Ishikawa (cell line): ENCODE measurements around the gene ATP8A2.

Experiments used
- CEBPB ChIP-seq: IDR thresholded peaks from 2 replicates; pipeline ENCODE4 v1.6.1; 2012
- CREB1 ChIP-seq: IDR thresholded peaks from 2 replicates; pipeline ENCODE4 v1.6.1; 2012; ENCODE audit warnings: low read depth
- EGR1 ChIP-seq: IDR thresholded peaks from 2 replicates; pipeline ENCODE4 v1.6.1; 2012
- EP300 ChIP-seq: IDR thresholded peaks from 2 replicates; pipeline ENCODE4 v1.6.1; 2012; ENCODE audit warnings: borderline replicate concordance
- FOXM1 ChIP-seq: IDR thresholded peaks from 2 replicates; pipeline ENCODE4 v1.6.1; 2012; ENCODE audit warnings: low read depth, borderline replicate concordance
- NFIC ChIP-seq: IDR thresholded peaks from 2 replicates; pipeline ENCODE4 v1.6.1; 2012
- RAD21 ChIP-seq: IDR thresholded peaks from 2 replicates; pipeline ENCODE4 v1.6.1; 2012; ENCODE audit warnings: low read depth
- TAF1 ChIP-seq: IDR thresholded peaks from 2 replicates; pipeline ENCODE4 v1.6.1; 2012; ENCODE audit warnings: low read depth, mild to moderate bottlenecking
- TCF12 ChIP-seq: IDR thresholded peaks from 2 replicates; pipeline ENCODE4 v1.6.1; 2012; ENCODE audit warnings: low read depth
- TEAD4 ChIP-seq: IDR thresholded peaks from 2 replicates; pipeline ENCODE4 v1.6.1; 2012
- YY1 ChIP-seq: IDR thresholded peaks from 2 replicates; pipeline ENCODE4 v1.6.1; 2012; ENCODE audit warnings: low read depth
- ZBTB7A ChIP-seq: IDR thresholded peaks from 2 replicates; pipeline ENCODE4 v1.6.1; 2012; ENCODE audit warnings: low read depth
- TF ChIP-seq, protein P1 (sequence below): IDR thresholded peaks from 2 replicates; pipeline ENCODE4 v1.6.1; 2012
- TF ChIP-seq, protein P2 (sequence below): IDR thresholded peaks from 2 replicates; pipeline ENCODE4 v1.6.1; 2012; ENCODE audit warnings: low read depth, mild to moderate bottlenecking
- TF ChIP-seq, protein P3 (sequence below): IDR thresholded peaks from 2 replicates; pipeline ENCODE4 v1.6.1; 2012

Gene ATP8A2

DNA sequence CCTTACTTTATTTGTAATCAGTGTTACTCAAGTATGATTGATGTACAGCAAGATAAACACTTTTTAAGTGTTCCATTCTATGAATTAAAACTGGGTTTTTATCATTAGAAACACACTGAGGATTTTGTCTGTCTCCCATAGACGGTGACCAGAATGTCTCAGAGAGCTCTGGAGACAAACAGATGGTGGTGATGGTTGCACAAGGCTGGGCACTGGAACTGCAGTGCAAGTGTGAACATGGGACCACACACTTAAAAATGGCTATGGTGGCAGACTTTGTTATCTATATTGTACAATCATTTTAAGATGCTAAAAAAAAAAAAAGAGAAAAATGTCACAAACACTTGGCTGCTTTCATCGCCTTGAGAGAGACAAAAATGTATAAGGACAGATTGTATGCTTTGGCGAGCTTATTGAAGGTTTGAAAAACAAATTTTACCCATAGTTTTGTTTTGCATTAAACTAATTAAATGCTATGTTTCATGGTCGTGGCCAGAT is 407.1 kb downstream of the ATP8A2 start:
- TF ChIP-seq CEBPB, result no peak
- no peak for TF ChIP-seq YY1
- no peak for TF ChIP-seq ZBTB7A
- no peak for TF ChIP-seq EGR1
- TF ChIP-seq, protein P1, sequence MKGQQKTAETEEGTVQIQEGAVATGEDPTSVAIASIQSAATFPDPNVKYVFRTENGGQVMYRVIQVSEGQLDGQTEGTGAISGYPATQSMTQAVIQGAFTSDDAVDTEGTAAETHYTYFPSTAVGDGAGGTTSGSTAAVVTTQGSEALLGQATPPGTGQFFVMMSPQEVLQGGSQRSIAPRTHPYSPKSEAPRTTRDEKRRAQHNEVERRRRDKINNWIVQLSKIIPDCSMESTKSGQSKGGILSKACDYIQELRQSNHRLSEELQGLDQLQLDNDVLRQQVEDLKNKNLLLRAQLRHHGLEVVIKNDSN, result no peak
- TF ChIP-seq TAF1, result no peak
- TF ChIP-seq TEAD4, result no peak
- TF ChIP-seq, protein P2, sequence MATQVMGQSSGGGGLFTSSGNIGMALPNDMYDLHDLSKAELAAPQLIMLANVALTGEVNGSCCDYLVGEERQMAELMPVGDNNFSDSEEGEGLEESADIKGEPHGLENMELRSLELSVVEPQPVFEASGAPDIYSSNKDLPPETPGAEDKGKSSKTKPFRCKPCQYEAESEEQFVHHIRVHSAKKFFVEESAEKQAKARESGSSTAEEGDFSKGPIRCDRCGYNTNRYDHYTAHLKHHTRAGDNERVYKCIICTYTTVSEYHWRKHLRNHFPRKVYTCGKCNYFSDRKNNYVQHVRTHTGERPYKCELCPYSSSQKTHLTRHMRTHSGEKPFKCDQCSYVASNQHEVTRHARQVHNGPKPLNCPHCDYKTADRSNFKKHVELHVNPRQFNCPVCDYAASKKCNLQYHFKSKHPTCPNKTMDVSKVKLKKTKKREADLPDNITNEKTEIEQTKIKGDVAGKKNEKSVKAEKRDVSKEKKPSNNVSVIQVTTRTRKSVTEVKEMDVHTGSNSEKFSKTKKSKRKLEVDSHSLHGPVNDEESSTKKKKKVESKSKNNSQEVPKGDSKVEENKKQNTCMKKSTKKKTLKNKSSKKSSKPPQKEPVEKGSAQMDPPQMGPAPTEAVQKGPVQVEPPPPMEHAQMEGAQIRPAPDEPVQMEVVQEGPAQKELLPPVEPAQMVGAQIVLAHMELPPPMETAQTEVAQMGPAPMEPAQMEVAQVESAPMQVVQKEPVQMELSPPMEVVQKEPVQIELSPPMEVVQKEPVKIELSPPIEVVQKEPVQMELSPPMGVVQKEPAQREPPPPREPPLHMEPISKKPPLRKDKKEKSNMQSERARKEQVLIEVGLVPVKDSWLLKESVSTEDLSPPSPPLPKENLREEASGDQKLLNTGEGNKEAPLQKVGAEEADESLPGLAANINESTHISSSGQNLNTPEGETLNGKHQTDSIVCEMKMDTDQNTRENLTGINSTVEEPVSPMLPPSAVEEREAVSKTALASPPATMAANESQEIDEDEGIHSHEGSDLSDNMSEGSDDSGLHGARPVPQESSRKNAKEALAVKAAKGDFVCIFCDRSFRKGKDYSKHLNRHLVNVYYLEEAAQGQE, result no peak
- no peak for TF ChIP-seq EP300
- no peak for TF ChIP-seq RAD21

DNA sequence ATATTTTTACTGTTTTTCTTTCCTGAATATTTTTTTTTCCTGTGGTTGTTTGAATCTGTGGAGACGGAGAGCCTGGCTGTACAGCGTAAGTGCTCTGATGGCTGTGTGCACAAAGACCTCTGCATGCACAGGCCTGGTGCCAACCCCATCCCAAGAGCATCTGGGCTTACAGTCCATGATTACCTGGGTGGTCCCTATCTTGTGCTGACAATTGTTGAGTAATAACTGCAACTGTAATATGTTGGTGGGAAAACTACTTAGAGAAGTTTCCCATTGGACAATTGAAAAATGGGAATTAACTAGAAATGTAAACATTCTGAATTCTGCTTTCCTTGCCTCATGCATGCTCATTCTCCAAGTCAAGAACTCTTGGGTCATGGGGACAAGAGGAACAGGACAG is 411.3 kb downstream of the ATP8A2 start:
- TF ChIP-seq RAD21 (no peak), TCF12 (no peak), EP300 (no peak), TEAD4 (no peak), ZBTB7A (no peak), YY1 (no peak), NFIC (no peak)
- TF ChIP-seq, protein P1, result no peak

DNA sequence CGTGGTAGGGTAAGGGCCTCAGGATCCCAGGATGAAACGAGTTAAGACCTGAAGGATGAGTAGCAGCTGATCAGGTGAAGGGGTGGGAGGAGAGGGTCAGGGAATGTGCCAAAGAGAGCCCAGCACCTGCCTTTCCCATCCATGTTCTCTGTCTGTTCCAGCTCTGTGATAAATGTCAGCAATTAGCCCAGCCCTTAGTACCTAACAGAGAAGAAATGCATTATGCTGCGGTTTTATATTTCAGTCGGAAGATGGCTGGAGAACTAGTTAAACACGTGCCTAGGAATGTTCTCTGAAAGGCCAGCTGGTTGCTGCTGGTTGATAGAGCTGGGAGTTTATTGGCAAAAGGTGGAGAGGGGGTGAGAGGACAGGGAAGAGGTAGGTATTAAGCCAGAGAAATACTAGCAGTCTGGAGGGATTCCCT is 411.8 kb downstream of the ATP8A2 start:
- TF ChIP-seq, protein P3, sequence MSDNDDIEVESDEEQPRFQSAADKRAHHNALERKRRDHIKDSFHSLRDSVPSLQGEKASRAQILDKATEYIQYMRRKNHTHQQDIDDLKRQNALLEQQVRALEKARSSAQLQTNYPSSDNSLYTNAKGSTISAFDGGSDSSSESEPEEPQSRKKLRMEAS, result no peak
- TF ChIP-seq CREB1 (no peak), EGR1 (no peak), YY1 (no peak), FOXM1 (no peak), EP300 (no peak), TEAD4 (no peak), CEBPB (no peak), RAD21 (no peak), NFIC (no peak), TCF12 (no peak)
- TF ChIP-seq, protein P1, result no peak
- TF ChIP-seq, protein P2, result no peak

DNA sequence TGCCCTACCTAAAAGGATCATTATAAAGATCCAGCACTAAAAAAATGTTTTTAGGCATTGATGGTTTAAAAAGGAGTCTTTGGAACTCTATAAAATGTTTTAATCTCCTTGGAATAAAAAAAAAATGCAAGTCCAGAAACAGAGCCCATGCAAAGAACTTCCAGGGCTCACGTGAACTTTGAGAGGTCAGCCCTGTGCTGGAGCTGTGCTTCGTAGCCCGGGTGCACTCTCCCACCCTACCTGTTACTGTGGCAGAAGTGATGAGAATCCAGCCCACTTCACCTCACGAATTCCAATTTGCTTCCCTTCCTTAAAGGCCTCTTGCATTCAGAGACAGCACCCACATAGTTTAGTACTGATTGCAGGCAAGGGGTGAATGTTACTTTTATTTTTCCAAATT is 412.3 kb downstream of the ATP8A2 start:
- TF ChIP-seq, protein P3, result no peak
- TF ChIP-seq, protein P1, result no peak
- no peak for TF ChIP-seq NFIC
- TF ChIP-seq, protein P2, result no peak
- no peak for TF ChIP-seq TEAD4
- no peak for TF ChIP-seq YY1
- no peak for TF ChIP-seq RAD21
- no peak for TF ChIP-seq ZBTB7A
- no peak for TF ChIP-seq TCF12
